Tibial artery (tissue), 4 donors: ENCODE data around the gene HSPB6.

Experiments
- DNase-seq, 2 donors: peaks; one replicate each; pipeline ENCODE4 v3.0.0-alpha.2; 2019
- H3K27ac ChIP-seq, 2 donors: fragments of 200-600 bp; sonication (generic) in 1 of 2; 1 replicate in 1 of 2; 2 replicates in 1 of 2; pipeline ENCODE4 v1.5.1; 2018 to 2019; ENCODE audit warnings: mild to moderate bottlenecking in 1 of 2
- H3K27me3 ChIP-seq, 2 donors: fragments of 200-600 bp; sonication (generic) in 1 of 2; one replicate each; pipeline versions ENCODE4 v1.5.1 to v1.6.0; 2016 to 2019
- H3K36me3 ChIP-seq, 3 donors: fragments of 200-600 bp; sonication (generic) in 2 of 3; one replicate each; pipeline ENCODE4 v1.5.1; 2016 to 2019; ENCODE audit warnings: mild to moderate bottlenecking in 2 of 3
- H3K4me1 ChIP-seq, 4 donors: fragments of 200-600 bp; sonication (generic) in 2 of 4; 1 replicate in 3 of 4; 2 replicates in 1 of 4; pipeline ENCODE4 v1.5.1; 2016 to 2019
- H3K4me3 ChIP-seq, 2 donors: fragments of 200-600 bp; sonication (generic) in 1 of 2; 1 replicate in 1 of 2; 2 replicates in 1 of 2; pipeline ENCODE4 v1.5.1; 2018 to 2019; ENCODE audit warnings: mild to moderate bottlenecking in 2 of 2
- H3K9me3 ChIP-seq, 3 donors: fragments of 200-600 bp; sonication (generic) in 1 of 3; one replicate each; pipeline ENCODE4 v1.5.1; 2016 to 2019
- intact Hi-C: fragments of 100-400 bp; cut with DNase I; formaldehyde crosslinking; loops from one replicate; pipeline ENCODE4 v1.15.0; 2023; ENCODE audit warnings: low total_unique reads
- TF ChIP-seq, protein P1 (sequence below), 2 experiments: fragments of 200-600 bp in 1 of 2; fragments of 450-650 bp in 1 of 2; IDR thresholded peaks; one replicate each; pipeline ENCODE4 v1.5.1; 2017 to 2019; ENCODE audit warnings: antibody characterized with exemption in 2 of 2, mild to moderate bottlenecking in 1 of 2, moderate library complexity in 1 of 2

Gene HSPB6

GRCh38 chr19:35777086-35777841 is 20.4 kb upstream of the HSPB6 start:
- no peak for DNase-seq
- H3K27ac ChIP-seq = no peak overlapping the region
- H3K4me1 ChIP-seq = peaks cover 0 to 19% (median 15%) of the 10 kb centered on the region in 4 donors
- TF ChIP-seq, protein P1, sequence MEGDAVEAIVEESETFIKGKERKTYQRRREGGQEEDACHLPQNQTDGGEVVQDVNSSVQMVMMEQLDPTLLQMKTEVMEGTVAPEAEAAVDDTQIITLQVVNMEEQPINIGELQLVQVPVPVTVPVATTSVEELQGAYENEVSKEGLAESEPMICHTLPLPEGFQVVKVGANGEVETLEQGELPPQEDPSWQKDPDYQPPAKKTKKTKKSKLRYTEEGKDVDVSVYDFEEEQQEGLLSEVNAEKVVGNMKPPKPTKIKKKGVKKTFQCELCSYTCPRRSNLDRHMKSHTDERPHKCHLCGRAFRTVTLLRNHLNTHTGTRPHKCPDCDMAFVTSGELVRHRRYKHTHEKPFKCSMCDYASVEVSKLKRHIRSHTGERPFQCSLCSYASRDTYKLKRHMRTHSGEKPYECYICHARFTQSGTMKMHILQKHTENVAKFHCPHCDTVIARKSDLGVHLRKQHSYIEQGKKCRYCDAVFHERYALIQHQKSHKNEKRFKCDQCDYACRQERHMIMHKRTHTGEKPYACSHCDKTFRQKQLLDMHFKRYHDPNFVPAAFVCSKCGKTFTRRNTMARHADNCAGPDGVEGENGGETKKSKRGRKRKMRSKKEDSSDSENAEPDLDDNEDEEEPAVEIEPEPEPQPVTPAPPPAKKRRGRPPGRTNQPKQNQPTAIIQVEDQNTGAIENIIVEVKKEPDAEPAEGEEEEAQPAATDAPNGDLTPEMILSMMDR (IDR thresholded peaks at IDR 0.05) = no peak
- no peaks in the 10 kb centered on the region for H3K27me3 ChIP-seq
- no peak overlapping the region for H3K4me3 ChIP-seq
- H3K9me3 ChIP-seq = no peaks in the 10 kb centered on the region
- H3K36me3 ChIP-seq = peaks cover 18 to 49% (median 29%) of the 10 kb centered on the region in 3 donors
- intact Hi-C loops = no loop called here

DNA sequence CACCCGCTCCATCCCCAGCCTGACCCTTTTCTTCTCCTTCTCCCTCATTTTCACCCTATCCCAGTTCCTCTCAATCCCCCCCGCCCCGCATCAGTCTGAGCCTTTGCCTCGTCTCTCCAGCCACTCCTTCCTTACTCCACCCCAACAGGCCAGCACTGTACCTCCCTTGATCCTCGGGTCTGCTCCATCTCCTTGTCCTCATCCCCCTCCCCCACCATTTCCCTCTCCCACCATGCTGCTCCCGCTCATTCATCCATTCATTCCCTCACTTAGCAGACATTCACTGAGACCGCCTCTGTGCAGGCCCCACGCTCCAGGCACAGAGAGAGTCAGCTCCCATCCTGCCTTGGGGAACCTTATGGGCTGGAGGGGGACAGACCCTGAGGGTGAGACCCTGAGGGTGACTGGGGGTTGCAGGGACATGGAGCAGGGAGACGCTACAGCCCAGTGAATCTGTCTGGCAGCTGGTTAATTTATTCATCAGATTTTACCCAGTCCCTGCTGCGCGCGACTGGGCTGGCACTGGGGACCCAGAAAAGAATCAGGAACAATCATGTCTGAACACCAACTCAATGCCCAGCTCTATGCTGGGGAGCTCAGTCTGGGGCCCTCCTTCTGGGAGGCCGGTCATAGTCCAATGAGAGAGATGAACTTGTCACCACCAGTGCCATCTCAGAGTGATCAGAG is 19.4 kb upstream of the HSPB6 start:
- H3K27ac ChIP-seq = peak overlapping the region; percentile 71 to 72
- peak in 1 of 2 donors; percentile 63 for DNase-seq

GRCh38 chr19:35775298-35776101 is 18.7 kb upstream of the HSPB6 start, which contains the start of gene ARHGAP33:
Gene ARHGAP33 (plus strand): TSS chr19:35775564. CDS start chr19:35775659, 95 bp downstream.
- intact Hi-C loops = no loop called here
- Histone ChIP-seq H3K27ac (peak within 1 kb of the TSS; percentile 71 to 72), H3K4me1 (peaks cover 0 to 19% (median 15%) of the 10 kb centered on the region in 4 donors)

More for the DNA sequence above, 19.4 kb upstream of the HSPB6 start:
- H3K27me3 ChIP-seq = no peaks in the 10 kb centered on the region
- H3K9me3 ChIP-seq = no peaks in the 10 kb centered on the region
- TF ChIP-seq, protein P1 (IDR thresholded peaks at IDR 0.05) = no peak
- peak overlapping the region; percentile 92 to 93 for H3K4me3 ChIP-seq
- peaks cover 14 to 38% (median 21%) of the 10 kb centered on the region in 3 donors for H3K36me3 ChIP-seq
- intact Hi-C loops = no loop called here
- peaks cover 0 to 19% (median 15%) of the 10 kb centered on the region in 4 donors for H3K4me1 ChIP-seq

GRCh38 chr19:35775046-35775297 is 18.1 kb upstream of the HSPB6 start:
- peak overlapping the region in 1 of 2 donors; percentile 6 for H3K27ac ChIP-seq
- peak overlapping the region; percentile 92 to 93 for H3K4me3 ChIP-seq
- H3K27me3 ChIP-seq = no peaks in the 10 kb centered on the region
- peaks cover 2 to 26% (median 8%) of the 10 kb centered on the region in 3 donors for H3K36me3 ChIP-seq
- TF ChIP-seq, protein P1 (IDR thresholded peaks at IDR 0.05) = no peak
- intact Hi-C loops = no loop called here
- no peak for DNase-seq
- H3K4me1 ChIP-seq = peaks cover 0 to 19% (median 15%) of the 10 kb centered on the region in 4 donors
- no peaks in the 10 kb centered on the region for H3K9me3 ChIP-seq

More at GRCh38 chr19:35775298-35776101, 18.7 kb upstream of the HSPB6 start, which contains the start of gene ARHGAP33:
- H3K36me3 ChIP-seq = peaks cover 7 to 31% (median 14%) of the 10 kb centered on the region in 3 donors
- TF ChIP-seq, protein P1 (IDR thresholded peaks at IDR 0.05) = no peak
- no peaks in the 10 kb centered on the region for H3K9me3 ChIP-seq
- DNase-seq = peak; percentile 99
- no peaks in the 10 kb centered on the region for H3K27me3 ChIP-seq
- H3K4me3 ChIP-seq = peak within 1 kb of the TSS; percentile 92 to 93

DNA sequence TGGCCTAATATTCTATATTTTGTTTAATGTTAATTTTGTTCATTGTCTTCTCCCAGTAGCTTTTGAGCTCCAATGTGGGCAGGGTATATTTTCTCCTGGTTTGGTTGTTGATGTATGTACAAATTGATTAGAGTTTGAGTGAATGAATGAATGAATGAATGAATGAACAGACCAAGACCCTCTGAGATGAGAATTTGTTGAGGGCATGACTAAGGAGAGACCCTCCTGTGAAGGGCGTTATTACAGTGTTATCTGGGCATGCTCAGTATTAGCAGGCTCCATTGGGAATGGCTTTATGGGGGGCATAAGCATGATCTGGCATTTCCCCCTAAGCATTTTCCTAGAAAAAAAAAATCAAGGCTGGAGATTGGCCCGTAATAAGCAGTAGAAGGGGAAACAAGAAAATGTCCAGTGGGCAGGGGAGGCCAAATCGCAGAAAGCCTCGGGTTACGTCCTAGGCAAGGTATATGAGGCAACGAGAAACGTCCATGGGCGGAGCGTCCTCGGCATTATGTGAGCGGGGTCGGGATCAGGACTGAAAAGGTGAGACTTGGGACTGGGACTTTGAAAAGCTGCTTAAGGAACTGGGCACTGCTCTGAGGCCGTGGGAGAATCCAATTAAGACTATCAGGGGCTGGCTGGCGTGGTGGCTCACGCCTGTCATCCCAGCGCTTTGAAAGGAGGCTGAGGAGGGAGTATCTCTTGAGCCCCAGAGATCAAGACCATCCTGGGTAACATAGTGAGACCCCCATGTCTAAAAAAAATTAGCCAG is 17.6 kb upstream of the HSPB6 start:
- TF ChIP-seq, protein P1 (IDR thresholded peaks at IDR 0.05) = no peak
- no peak for DNase-seq
- H3K4me3 ChIP-seq = peak overlapping the region; percentile 92 to 93
- intact Hi-C loops = no loop called here
- H3K27ac ChIP-seq = peak overlapping the region in 1 of 2 donors; percentile 6
- peaks cover 0 to 21% (median 8%) of the 10 kb centered on the region in 3 donors for H3K36me3 ChIP-seq
- H3K27me3 ChIP-seq = no peaks in the 10 kb centered on the region
- H3K9me3 ChIP-seq = no peaks in the 10 kb centered on the region
- H3K4me1 ChIP-seq = peaks cover 0 to 19% (median 15%) of the 10 kb centered on the region in 4 donors
